ENCODE data around the gene PLXNA4.

DNA sequence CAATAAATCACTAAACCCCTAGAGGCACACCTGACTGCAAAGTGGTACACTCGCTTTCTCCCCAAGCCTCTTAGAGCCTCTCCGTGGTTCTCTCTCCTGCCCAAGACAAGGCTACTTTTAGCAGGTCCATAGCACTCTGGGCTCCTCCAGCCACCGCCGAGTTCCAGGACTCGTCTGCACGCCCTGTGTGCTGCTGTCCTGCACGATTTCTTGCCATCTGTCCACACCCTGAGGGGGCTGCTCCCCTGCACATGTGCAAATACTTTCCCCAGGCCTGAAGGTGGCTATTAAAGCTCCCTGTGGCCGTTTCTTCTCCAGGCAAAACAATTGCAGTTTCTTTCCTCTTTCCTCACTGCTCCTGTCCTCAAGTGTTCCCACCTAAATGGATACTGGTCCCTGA, 414.3 kb downstream of the PLXNA4 start:
- no peak for TF ChIP-seq CTCF (IDR thresholded peaks at IDR 0.05)
- no peak for TF ChIP-seq POLR2A (IDR thresholded peaks at IDR 0.05)
